Stomach smooth muscle (tissue), 2 donors: ENCODE data around the gene SPATS1.
A peak's percentile ranks its signal among the peaks of the same experiment; 100 is the strongest.
"Not testable (repeated sequence)": the region's sequence is repeated elsewhere in the genome, so short reads cannot be mapped to it uniquely, and the experiment has no call there.

Source experiments
- H3K27ac ChIP-seq: one replicate; pipeline ENCODE4 v1.7.0; 2013; ENCODE audit warnings: mild to moderate bottlenecking, low read length, inconsistent platforms
- H3K27me3 ChIP-seq, 2 donors: one replicate each; pipeline ENCODE4 v1.7.0; 2013; ENCODE audit warnings: low read length in 2 of 2; ENCODE audit not compliant: insufficient read depth in 2 of 2, control insufficient read depth in 1 of 2
- H3K36me3 ChIP-seq, 2 donors: one replicate each; pipeline ENCODE4 v1.7.0; 2013; ENCODE audit warnings: low read length in 2 of 2; ENCODE audit not compliant: control insufficient read depth in 2 of 2, insufficient read depth in 2 of 2
- H3K4me1 ChIP-seq: one replicate; pipeline ENCODE4 v1.7.0; 2013; ENCODE audit warnings: low read length; ENCODE audit not compliant: control insufficient read depth, insufficient read depth
- H3K4me3 ChIP-seq, 2 donors: one replicate each; pipeline ENCODE4 v1.7.0; 2013; ENCODE audit warnings: low read length in 2 of 2
- H3K9ac ChIP-seq, 2 donors: one replicate each; pipeline ENCODE4 v1.7.0; 2013; ENCODE audit warnings: low read length in 2 of 2, mild to moderate bottlenecking in 1 of 2
- H3K9me3 ChIP-seq, 2 donors: one replicate each; pipeline ENCODE4 v1.7.0; 2013; ENCODE audit warnings: low read length in 2 of 2; ENCODE audit not compliant: control insufficient read depth in 2 of 2
- donor health status: healthy.
- donor health status: Pancreatic carcinoma.

Gene SPATS1

GRCh38 chr6:44332585-44332984 is 9.9 kb upstream of the SPATS1 start:
- Histone ChIP-seq H3K4me3 (no peak overlapping the region), H3K27ac (no peak overlapping the region), H3K27me3 (peaks cover 0 to 19% of the 10 kb centered on the region in 2 donors), H3K36me3 (no peaks in the 10 kb centered on the region), H3K9me3 (no peaks in the 10 kb centered on the region), H3K4me1 (no peaks in the 10 kb centered on the region), H3K9ac (no peak overlapping the region)

GRCh38 chr6:44333273-44333919 is 9.1 kb upstream of the SPATS1 start:
- Histone ChIP-seq H3K4me1 (no peaks in the 10 kb centered on the region), H3K9ac (no peak overlapping the region), H3K4me3 (no peak overlapping the region), H3K36me3 (no peaks in the 10 kb centered on the region), H3K27me3 (peaks cover 0 to 19% of the 10 kb centered on the region in 2 donors), H3K27ac (no peak overlapping the region), H3K9me3 (no peaks in the 10 kb centered on the region)

GRCh38 chr6:44333942-44334341 is 8.5 kb upstream of the SPATS1 start:
- Histone ChIP-seq H3K27me3 (peaks cover 0 to 19% of the 10 kb centered on the region in 2 donors), H3K27ac (no peak overlapping the region)

GRCh38 chr6:44335631-44336030 is 6.8 kb upstream of the SPATS1 start:
- Histone ChIP-seq H3K4me1 (no peaks in the 10 kb centered on the region), H3K9me3 (no peaks in the 10 kb centered on the region), H3K36me3 (no peaks in the 10 kb centered on the region), H3K9ac (no peak overlapping the region), H3K27me3 (peaks cover 0 to 14% of the 10 kb centered on the region in 2 donors), H3K27ac (no peak overlapping the region), H3K4me3 (no peak overlapping the region)

More at GRCh38 chr6:44333942-44334341, 8.5 kb upstream of the SPATS1 start:
- Histone ChIP-seq H3K9me3 (no peaks in the 10 kb centered on the region), H3K9ac (no peak overlapping the region), H3K36me3 (no peaks in the 10 kb centered on the region), H3K4me1 (no peaks in the 10 kb centered on the region), H3K4me3 (no peak overlapping the region)

GRCh38 chr6:44338228-44339122 is 4.0 kb upstream of the SPATS1 start:
- Histone ChIP-seq H3K36me3 (no peaks in the 10 kb centered on the region), H3K4me1 (peaks cover 3% of the 10 kb centered on the region), H3K27ac (no peak overlapping the region), H3K4me3 (no peak overlapping the region), H3K9me3 (no peaks in the 10 kb centered on the region), H3K27me3 (peaks cover 15 to 23% of the 10 kb centered on the region in 2 donors), H3K9ac (no peak overlapping the region)

GRCh38 chr6:44339301-44339700 is 3.1 kb upstream of the SPATS1 start:
- no peak overlapping the region for H3K9ac ChIP-seq
- H3K4me1 ChIP-seq = peaks cover 3% of the 10 kb centered on the region
- peaks cover 19 to 24% of the 10 kb centered on the region in 2 donors for H3K27me3 ChIP-seq
- H3K4me3 ChIP-seq = no peak overlapping the region
- H3K27ac ChIP-seq = no peak overlapping the region
- no peaks in the 10 kb centered on the region for H3K9me3 ChIP-seq
- no peaks in the 10 kb centered on the region for H3K36me3 ChIP-seq

- no peaks in the 10 kb centered on the region for H3K9me3 ChIP-seq
Measured at GRCh38 chr6:44339763-44340625, 2.5 kb upstream of the SPATS1 start.

GRCh38 chr6:44341095-44341890 is 1.2 kb upstream of the SPATS1 start:
- Histone ChIP-seq H3K4me3 (no peak overlapping the region), H3K9ac (no peak overlapping the region), H3K9me3 (no peaks in the 10 kb centered on the region), H3K36me3 (no peaks in the 10 kb centered on the region), H3K27ac (no peak overlapping the region), H3K4me1 (peaks cover 3% of the 10 kb centered on the region), H3K27me3 (peaks cover 19 to 23% of the 10 kb centered on the region in 2 donors)

More at GRCh38 chr6:44339763-44340625, 2.5 kb upstream of the SPATS1 start:
- Histone ChIP-seq H3K4me1 (peaks cover 3% of the 10 kb centered on the region), H3K36me3 (no peaks in the 10 kb centered on the region), H3K9ac (no peak overlapping the region), H3K27ac (no peak overlapping the region), H3K27me3 (peaks cover 19 to 21% of the 10 kb centered on the region in 2 donors), H3K4me3 (no peak overlapping the region)

- Histone ChIP-seq H3K4me3 (peak overlapping the region; percentile 10 to 47), H3K4me1 (peaks cover 3% of the 10 kb centered on the region), H3K27me3 (peaks cover 19 to 20% of the 10 kb centered on the region in 2 donors), H3K36me3 (no peaks in the 10 kb centered on the region), H3K27ac (no peak overlapping the region), H3K9me3 (no peaks in the 10 kb centered on the region), H3K9ac (no peak overlapping the region)
Measured at GRCh38 chr6:44342052-44342451, 398 bp upstream of the SPATS1 start.

- H3K4me1 ChIP-seq, H3K27ac ChIP-seq, H3K9ac ChIP-seq: not testable (repeated sequence)
Measured at GRCh38 chr6:44346818-44347217, 4.4 kb downstream of the SPATS1 start.

More at GRCh38 chr6:44346818-44347217, 4.4 kb downstream of the SPATS1 start:
- H3K36me3 ChIP-seq, H3K9me3 ChIP-seq, H3K4me3 ChIP-seq: not testable (repeated sequence)
- peaks cover 15 to 17% of the 10 kb centered on the region in 2 donors for H3K27me3 ChIP-seq
